HepG2 (cell line): ENCODE measurements around the gene NFS1. TPM values are rescaled to one million over a fixed set of nuclear protein-coding genes. Genes with fewer than 3 reads are reported as not detected.

Source experiments
- MZF1 ChIP-seq: sonication (generic); formaldehyde crosslinking; IDR thresholded peaks from 2 replicates; pipeline ENCODE4 v1.8.1; 2023; ENCODE audit warnings: mild to moderate bottlenecking, missing genetic modification reagents, borderline replicate concordance
- PAX8 ChIP-seq: sonication (generic); formaldehyde crosslinking; IDR thresholded peaks from 2 replicates; pipeline ENCODE4 v1.8.0; 2022; ENCODE audit warnings: mild to moderate bottlenecking, missing genetic modification reagents, borderline replicate concordance
- PHF21A ChIP-seq: sonication (generic); formaldehyde crosslinking; IDR thresholded peaks from 2 replicates; pipeline ENCODE4 v1.5.0; 2020; ENCODE audit warnings: mild to moderate bottlenecking, missing genetic modification reagents
- PLRG1 ChIP-seq: fragments of 450-650 bp; conservative IDR thresholded peaks from 2 replicates; pipeline ENCODE4 v1.6.1; 2016
- PPARG ChIP-seq: conservative IDR thresholded peaks from 2 replicates; pipeline ENCODE4 v1.6.1; 2016; ENCODE audit warnings: missing biosample characterization, missing genetic modification reagents
- SMYD3 ChIP-seq: sonication (generic); formaldehyde crosslinking; IDR thresholded peaks from 2 replicates; pipeline ENCODE4 v1.8.1; 2023; ENCODE audit warnings: mild to moderate bottlenecking, missing genetic modification reagents
- ZFP36 ChIP-seq: fragments of 150-350 bp; IDR thresholded peaks from 2 replicates; pipeline ENCODE4 v1.6.1; 2018; ENCODE audit warnings: borderline replicate concordance, low read length, low read depth; ENCODE audit not compliant: partially characterized antibody
- ZNF138 ChIP-seq: sonication (generic); formaldehyde crosslinking; IDR thresholded peaks from 2 replicates; pipeline ENCODE4 v1.5.0; 2020; ENCODE audit warnings: mild to moderate bottlenecking, low read depth, missing genetic modification reagents
- ZNF225 ChIP-seq: sonication (generic); formaldehyde crosslinking; IDR thresholded peaks from 2 replicates; pipeline ENCODE4 v1.4.0; 2020; ENCODE audit warnings: mild to moderate bottlenecking, missing genetic modification reagents
- ZNF317 ChIP-seq: sonication (generic); formaldehyde crosslinking; IDR thresholded peaks from 2 replicates; pipeline ENCODE4 v1.5.0; 2020; ENCODE audit warnings: mild to moderate bottlenecking, missing genetic modification reagents
- ZNF33A ChIP-seq: sonication (generic); formaldehyde crosslinking; IDR thresholded peaks from 2 replicates; pipeline ENCODE4 v1.5.1; 2020; ENCODE audit warnings: missing genetic modification reagents, mild to moderate bottlenecking, moderate library complexity, borderline replicate concordance
- ZNF569 ChIP-seq: sonication (generic); formaldehyde crosslinking; IDR thresholded peaks from 2 replicates; pipeline ENCODE4 v1.5.0; 2020; ENCODE audit warnings: mild to moderate bottlenecking, missing genetic modification reagents, moderate library complexity, borderline replicate concordance
- ZNF7 ChIP-seq: IDR thresholded peaks from 2 replicates; pipeline ENCODE4 v1.6.1; 2016; ENCODE audit warnings: missing biosample characterization, missing genetic modification reagents
- polyA plus RNA-seq, 8 experiments: library from polyadenylated mRNA; depleted of rRNA in 3 of 8; stranded (reverse) in 7 of 8; unstranded in 1 of 8; fragments of >200 nt; fragmentation: Illumina TruSeq in 4 of 8; extraction: Trizol in 4 of 8; gene quantifications; 2 replicates each; pipeline versions ENCODE4 v1.2.1 to v1.2.3, GENCODE V29; 2011 to 2016; ENCODE audit warnings: low read depth in 4 of 8, missing spikeins in 1 of 8, mixed read lengths in 1 of 8; ENCODE audit not compliant: insufficient read depth in 1 of 8
- total RNA-seq, 5 experiments: library from RNA; depleted of rRNA; stranded (reverse); fragments of >200 nt; fragmentation: Illumina TruSeq; extraction: Trizol; gene quantifications; 2 replicates each; pipeline ENCODE4 v1.2.3, GENCODE V29; 2016; ENCODE audit warnings: low read depth in 1 of 5
- TF ChIP-seq, protein P1 (sequence below), 2 experiments: sonication (generic) in 1 of 2; formaldehyde crosslinking in 1 of 2; IDR thresholded peaks; 2 replicates each; pipeline versions ENCODE4 v1.4.0 to v1.6.1; 2016 to 2020; ENCODE audit warnings: borderline replicate concordance in 1 of 2, low read depth in 1 of 2, mild to moderate bottlenecking in 1 of 2, missing genetic modification reagents in 1 of 2
- TF ChIP-seq, protein P2 (sequence below): sonication (generic); formaldehyde crosslinking; IDR thresholded peaks from 2 replicates; pipeline ENCODE4 v1.8.1; 2022; ENCODE audit warnings: mild to moderate bottlenecking, missing genetic modification reagents
- TF ChIP-seq, protein P3 (sequence below): sonication (generic); formaldehyde crosslinking; IDR thresholded peaks from 2 replicates; pipeline ENCODE4 v1.5.1; 2020; ENCODE audit warnings: missing genetic modification reagents, mild to moderate bottlenecking, borderline replicate concordance
- TF ChIP-seq, protein P4 (sequence below): IDR thresholded peaks from 2 replicates; pipeline ENCODE4 v1.6.1; 2016; ENCODE audit warnings: mild to moderate bottlenecking, missing biosample characterization, missing genetic modification reagents
- TF ChIP-seq, protein P5 (sequence below): sonication (generic); formaldehyde crosslinking; IDR thresholded peaks from 2 replicates; pipeline ENCODE4 v1.4.0; 2020; ENCODE audit warnings: mild to moderate bottlenecking, missing genetic modification reagents

Gene NFS1
- total and polyA plus RNA-seq, 2 of the 13 experiments (the other 11 are each of a cell fraction or from before 2014, with no cell fraction given): 65.9 to 88.1 TPM

GRCh38 chr20:35664466-35665206 lies 34.5 kb downstream of the NFS1 start, which contains the start of the genes CPNE1 and RBM12 (continued):
- peak; percentile 98; the same call in 1 of the 2 replicates for TF ChIP-seq PAX8 (CRISPR knock-in tag)
- no peak for TF ChIP-seq ZNF7 (CRISPR knock-in tag)
- peak; percentile 73 for TF ChIP-seq SMYD3 (CRISPR knock-in tag)
- no peak for TF ChIP-seq ZFP36
- TF ChIP-seq, protein P1, sequence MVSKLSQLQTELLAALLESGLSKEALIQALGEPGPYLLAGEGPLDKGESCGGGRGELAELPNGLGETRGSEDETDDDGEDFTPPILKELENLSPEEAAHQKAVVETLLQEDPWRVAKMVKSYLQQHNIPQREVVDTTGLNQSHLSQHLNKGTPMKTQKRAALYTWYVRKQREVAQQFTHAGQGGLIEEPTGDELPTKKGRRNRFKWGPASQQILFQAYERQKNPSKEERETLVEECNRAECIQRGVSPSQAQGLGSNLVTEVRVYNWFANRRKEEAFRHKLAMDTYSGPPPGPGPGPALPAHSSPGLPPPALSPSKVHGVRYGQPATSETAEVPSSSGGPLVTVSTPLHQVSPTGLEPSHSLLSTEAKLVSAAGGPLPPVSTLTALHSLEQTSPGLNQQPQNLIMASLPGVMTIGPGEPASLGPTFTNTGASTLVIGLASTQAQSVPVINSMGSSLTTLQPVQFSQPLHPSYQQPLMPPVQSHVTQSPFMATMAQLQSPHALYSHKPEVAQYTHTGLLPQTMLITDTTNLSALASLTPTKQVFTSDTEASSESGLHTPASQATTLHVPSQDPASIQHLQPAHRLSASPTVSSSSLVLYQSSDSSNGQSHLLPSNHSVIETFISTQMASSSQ (IDR thresholded peaks at IDR 0.05; ENCODE audit: low read depth): no peak
- TF ChIP-seq, protein P1 (CRISPR knock-in tag; IDR thresholded peaks at IDR 0.05; ENCODE audit: borderline replicate concordance): peak; percentile 69
- TF ChIP-seq MZF1 (CRISPR knock-in tag): no peak; the same call in 1 of the 2 replicates
- TF ChIP-seq ZNF317 (CRISPR knock-in tag): peak; percentile 88
- no peak for TF ChIP-seq PPARG (CRISPR knock-in tag)
- no peak; the same call in 1 of the 2 replicates for TF ChIP-seq ZNF569
- TF ChIP-seq ZNF225 (CRISPR knock-in tag): peak; percentile 93; the same call in 1 of the 2 replicates
- peak; percentile 96; the same call in 1 of the 2 replicates for TF ChIP-seq ZNF33A
- TF ChIP-seq PLRG1: no peak
- TF ChIP-seq ZNF138 (CRISPR knock-in tag): peak; percentile 66; the same call in 1 of the 2 replicates
- TF ChIP-seq, protein P2, sequence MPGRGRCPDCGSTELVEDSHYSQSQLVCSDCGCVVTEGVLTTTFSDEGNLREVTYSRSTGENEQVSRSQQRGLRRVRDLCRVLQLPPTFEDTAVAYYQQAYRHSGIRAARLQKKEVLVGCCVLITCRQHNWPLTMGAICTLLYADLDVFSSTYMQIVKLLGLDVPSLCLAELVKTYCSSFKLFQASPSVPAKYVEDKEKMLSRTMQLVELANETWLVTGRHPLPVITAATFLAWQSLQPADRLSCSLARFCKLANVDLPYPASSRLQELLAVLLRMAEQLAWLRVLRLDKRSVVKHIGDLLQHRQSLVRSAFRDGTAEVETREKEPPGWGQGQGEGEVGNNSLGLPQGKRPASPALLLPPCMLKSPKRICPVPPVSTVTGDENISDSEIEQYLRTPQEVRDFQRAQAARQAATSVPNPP (CRISPR knock-in tag): peak; percentile 99
- TF ChIP-seq, protein P3, sequence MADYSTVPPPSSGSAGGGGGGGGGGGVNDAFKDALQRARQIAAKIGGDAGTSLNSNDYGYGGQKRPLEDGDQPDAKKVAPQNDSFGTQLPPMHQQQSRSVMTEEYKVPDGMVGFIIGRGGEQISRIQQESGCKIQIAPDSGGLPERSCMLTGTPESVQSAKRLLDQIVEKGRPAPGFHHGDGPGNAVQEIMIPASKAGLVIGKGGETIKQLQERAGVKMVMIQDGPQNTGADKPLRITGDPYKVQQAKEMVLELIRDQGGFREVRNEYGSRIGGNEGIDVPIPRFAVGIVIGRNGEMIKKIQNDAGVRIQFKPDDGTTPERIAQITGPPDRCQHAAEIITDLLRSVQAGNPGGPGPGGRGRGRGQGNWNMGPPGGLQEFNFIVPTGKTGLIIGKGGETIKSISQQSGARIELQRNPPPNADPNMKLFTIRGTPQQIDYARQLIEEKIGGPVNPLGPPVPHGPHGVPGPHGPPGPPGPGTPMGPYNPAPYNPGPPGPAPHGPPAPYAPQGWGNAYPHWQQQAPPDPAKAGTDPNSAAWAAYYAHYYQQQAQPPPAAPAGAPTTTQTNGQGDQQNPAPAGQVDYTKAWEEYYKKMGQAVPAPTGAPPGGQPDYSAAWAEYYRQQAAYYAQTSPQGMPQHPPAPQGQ: no peak; the same call in 1 of the 2 replicates
- TF ChIP-seq, protein P4, sequence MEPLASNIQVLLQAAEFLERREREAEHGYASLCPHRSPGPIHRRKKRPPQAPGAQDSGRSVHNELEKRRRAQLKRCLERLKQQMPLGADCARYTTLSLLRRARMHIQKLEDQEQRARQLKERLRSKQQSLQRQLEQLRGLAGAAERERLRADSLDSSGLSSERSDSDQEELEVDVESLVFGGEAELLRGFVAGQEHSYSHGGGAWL (CRISPR knock-in tag): peak; percentile 97
- peak; percentile 78; the same call in 1 of the 2 replicates for TF ChIP-seq PHF21A (CRISPR knock-in tag)
- TF ChIP-seq, protein P5, sequence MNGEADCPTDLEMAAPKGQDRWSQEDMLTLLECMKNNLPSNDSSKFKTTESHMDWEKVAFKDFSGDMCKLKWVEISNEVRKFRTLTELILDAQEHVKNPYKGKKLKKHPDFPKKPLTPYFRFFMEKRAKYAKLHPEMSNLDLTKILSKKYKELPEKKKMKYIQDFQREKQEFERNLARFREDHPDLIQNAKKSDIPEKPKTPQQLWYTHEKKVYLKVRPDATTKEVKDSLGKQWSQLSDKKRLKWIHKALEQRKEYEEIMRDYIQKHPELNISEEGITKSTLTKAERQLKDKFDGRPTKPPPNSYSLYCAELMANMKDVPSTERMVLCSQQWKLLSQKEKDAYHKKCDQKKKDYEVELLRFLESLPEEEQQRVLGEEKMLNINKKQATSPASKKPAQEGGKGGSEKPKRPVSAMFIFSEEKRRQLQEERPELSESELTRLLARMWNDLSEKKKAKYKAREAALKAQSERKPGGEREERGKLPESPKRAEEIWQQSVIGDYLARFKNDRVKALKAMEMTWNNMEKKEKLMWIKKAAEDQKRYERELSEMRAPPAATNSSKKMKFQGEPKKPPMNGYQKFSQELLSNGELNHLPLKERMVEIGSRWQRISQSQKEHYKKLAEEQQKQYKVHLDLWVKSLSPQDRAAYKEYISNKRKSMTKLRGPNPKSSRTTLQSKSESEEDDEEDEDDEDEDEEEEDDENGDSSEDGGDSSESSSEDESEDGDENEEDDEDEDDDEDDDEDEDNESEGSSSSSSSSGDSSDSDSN (CRISPR knock-in tag): peak; percentile 98
